ENCODE measurements around the gene KIAA1328. TPM values are rescaled to one million over a fixed set of nuclear protein-coding genes. Genes with fewer than 3 reads are reported as not detected.

The KIAA1328 gene
- total and polyA plus RNA-seq, 9 of the 15 experiments (the other 6 are each of a cell fraction or from before 2014, with no cell fraction given) = 4.0 to 8.6 (median 7.4) TPM

DNA sequence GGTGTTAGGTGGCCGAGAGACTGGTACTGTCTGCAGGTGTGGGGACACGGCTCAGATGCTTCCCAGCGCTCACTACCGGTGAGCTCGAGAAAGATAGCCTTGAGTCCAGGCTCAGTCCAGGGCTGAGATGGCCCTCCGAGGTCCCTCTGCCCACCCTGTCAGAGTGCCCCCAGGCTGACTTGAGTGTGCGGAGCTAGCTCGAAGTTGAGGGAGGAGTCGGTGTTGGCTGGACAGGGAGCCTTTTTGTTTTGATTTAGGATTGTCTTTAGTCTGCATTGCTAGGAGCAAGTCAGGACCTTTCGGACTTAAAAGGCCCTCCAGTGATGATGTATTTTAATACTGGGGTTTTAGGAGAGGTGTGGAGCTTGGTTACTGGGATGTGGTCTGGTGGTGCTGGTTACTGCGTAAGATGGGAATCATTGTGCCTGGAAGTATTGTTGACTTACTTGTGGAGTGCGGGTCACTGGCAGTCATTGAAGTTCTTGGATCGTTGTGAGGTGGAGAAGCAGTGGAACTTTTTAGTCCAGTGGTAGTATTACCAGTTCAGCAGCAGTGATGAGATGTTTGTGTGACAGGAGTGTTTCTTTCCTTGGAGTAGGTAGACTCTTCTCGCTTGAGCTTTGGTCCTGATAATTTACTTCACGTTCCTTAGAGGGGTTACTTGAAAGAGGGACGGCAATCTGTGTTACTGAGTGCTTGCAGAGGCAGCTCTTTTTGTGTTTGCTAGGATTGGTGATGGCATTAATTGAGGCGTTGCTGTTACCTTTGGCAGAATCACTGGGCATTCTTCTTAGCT is 633 bp downstream of the KIAA1328 start (continued):
- TF ChIP-seq ZNF445 (CRISPR knock-in tag; IDR thresholded peaks at IDR 0.05; ENCODE audit: low read depth) = no peak
- no peak for TF ChIP-seq CHD1 (IDR thresholded peaks at IDR 0.05; ENCODE audit: low read length)
- TF ChIP-seq KHSRP (IDR thresholded peaks at IDR 0.05) = no peak
- no peak for TF ChIP-seq SRSF1 (IDR thresholded peaks at IDR 0.05; ENCODE audit: low read depth, low read length)
- no peak for TF ChIP-seq BCL6 (CRISPR knock-in tag; IDR thresholded peaks at IDR 0.05)
- TF ChIP-seq NCOA6 (IDR thresholded peaks at IDR 0.05) = no peak
- TF ChIP-seq ZSCAN29 (IDR thresholded peaks at IDR 0.05) = no peak
- TF ChIP-seq BMI1 (IDR thresholded peaks at IDR 0.05; ENCODE audit: low read length) = no peak
- TF ChIP-seq NR1H2 (CRISPR knock-in tag; IDR thresholded peaks at IDR 0.05) = no peak
- TF ChIP-seq ZNF408 (CRISPR knock-in tag; IDR thresholded peaks at IDR 0.05; ENCODE audit: low read depth) = no peak
- TF ChIP-seq, protein P1, sequence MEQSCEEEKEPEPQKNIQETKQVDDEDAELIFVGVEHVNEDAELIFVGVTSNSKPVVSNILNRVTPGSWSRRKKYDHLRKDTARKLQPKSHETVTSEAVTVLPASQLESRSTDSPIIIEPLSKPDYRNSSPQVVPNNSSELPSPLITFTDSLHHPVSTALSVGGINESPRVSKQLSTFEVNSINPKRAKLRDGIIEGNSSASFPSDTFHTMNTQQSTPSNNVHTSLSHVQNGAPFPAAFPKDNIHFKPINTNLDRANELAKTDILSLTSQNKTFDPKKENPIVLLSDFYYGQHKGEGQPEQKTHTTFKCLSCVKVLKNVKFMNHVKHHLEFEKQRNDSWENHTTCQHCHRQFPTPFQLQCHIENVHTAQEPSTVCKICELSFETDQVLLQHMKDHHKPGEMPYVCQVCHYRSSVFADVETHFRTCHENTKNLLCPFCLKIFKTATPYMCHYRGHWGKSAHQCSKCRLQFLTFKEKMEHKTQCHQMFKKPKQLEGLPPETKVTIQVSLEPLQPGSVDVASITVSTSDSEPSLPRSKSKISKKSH (CRISPR knock-in tag; IDR thresholded peaks at IDR 0.05) = no peak
- TF ChIP-seq RBBP5 (IDR thresholded peaks at IDR 0.05; ENCODE audit: borderline replicate concordance, insufficient read depth, low read length, poor library complexity, severe bottlenecking) = peak; percentile 3
- TF ChIP-seq, protein P2, sequence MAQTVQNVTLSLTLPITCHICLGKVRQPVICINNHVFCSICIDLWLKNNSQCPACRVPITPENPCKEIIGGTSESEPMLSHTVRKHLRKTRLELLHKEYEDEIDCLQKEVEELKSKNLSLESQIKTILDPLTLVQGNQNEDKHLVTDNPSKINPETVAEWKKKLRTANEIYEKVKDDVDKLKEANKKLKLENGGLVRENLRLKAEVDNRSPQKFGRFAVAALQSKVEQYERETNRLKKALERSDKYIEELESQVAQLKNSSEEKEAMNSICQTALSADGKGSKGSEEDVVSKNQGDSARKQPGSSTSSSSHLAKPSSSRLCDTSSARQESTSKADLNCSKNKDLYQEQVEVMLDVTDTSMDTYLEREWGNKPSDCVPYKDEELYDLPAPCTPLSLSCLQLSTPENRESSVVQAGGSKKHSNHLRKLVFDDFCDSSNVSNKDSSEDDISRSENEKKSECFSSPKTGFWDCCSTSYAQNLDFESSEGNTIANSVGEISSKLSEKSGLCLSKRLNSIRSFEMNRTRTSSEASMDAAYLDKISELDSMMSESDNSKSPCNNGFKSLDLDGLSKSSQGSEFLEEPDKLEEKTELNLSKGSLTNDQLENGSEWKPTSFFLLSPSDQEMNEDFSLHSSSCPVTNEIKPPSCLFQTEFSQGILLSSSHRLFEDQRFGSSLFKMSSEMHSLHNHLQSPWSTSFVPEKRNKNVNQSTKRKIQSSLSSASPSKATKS (CRISPR knock-in tag; IDR thresholded peaks at IDR 0.05) = no peak
- no peak for TF ChIP-seq MCM5 (IDR thresholded peaks at IDR 0.05; ENCODE audit: low read depth)
- TF ChIP-seq SAFB (IDR thresholded peaks at IDR 0.05; ENCODE audit: borderline replicate concordance, low read depth, low read length) = no peak
- 0 out of 2 replicates have a peak, but pooled peaks have one; percentile 48 for TF ChIP-seq NR2F6 (CRISPR knock-in tag; IDR thresholded peaks at IDR 0.05)
- no peak for TF ChIP-seq NCOA4 (IDR thresholded peaks at IDR 0.05; ENCODE audit: partially characterized antibody)
- TF ChIP-seq, protein P3, sequence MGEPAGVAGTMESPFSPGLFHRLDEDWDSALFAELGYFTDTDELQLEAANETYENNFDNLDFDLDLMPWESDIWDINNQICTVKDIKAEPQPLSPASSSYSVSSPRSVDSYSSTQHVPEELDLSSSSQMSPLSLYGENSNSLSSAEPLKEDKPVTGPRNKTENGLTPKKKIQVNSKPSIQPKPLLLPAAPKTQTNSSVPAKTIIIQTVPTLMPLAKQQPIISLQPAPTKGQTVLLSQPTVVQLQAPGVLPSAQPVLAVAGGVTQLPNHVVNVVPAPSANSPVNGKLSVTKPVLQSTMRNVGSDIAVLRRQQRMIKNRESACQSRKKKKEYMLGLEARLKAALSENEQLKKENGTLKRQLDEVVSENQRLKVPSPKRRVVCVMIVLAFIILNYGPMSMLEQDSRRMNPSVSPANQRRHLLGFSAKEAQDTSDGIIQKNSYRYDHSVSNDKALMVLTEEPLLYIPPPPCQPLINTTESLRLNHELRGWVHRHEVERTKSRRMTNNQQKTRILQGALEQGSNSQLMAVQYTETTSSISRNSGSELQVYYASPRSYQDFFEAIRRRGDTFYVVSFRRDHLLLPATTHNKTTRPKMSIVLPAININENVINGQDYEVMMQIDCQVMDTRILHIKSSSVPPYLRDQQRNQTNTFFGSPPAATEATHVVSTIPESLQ (CRISPR knock-in tag; IDR thresholded peaks at IDR 0.05) = no peak
- TF ChIP-seq, protein P4, sequence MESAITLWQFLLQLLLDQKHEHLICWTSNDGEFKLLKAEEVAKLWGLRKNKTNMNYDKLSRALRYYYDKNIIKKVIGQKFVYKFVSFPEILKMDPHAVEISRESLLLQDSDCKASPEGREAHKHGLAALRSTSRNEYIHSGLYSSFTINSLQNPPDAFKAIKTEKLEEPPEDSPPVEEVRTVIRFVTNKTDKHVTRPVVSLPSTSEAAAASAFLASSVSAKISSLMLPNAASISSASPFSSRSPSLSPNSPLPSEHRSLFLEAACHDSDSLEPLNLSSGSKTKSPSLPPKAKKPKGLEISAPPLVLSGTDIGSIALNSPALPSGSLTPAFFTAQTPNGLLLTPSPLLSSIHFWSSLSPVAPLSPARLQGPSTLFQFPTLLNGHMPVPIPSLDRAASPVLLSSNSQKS (CRISPR knock-in tag; IDR thresholded peaks at IDR 0.05) = no peak
- no peak for TF ChIP-seq RHOXF2B (CRISPR knock-in tag; conservative IDR thresholded peaks at IDR 0.05)
- TF ChIP-seq, protein P5, sequence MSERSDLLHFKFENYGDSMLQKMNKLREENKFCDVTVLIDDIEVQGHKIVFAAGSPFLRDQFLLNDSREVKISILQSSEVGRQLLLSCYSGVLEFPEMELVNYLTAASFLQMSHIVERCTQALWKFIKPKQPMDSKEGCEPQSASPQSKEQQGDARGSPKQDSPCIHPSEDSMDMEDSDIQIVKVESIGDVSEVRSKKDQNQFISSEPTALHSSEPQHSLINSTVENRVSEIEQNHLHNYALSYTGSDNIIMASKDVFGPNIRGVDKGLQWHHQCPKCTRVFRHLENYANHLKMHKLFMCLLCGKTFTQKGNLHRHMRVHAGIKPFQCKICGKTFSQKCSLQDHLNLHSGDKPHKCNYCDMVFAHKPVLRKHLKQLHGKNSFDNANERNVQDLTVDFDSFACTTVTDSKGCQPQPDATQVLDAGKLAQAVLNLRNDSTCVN (CRISPR knock-in tag; IDR thresholded peaks at IDR 0.05) = no peak
- no peak for TF ChIP-seq HLTF (IDR thresholded peaks at IDR 0.05)
- no peak for TF ChIP-seq MEIS2 (IDR thresholded peaks at IDR 0.05; ENCODE audit: partially characterized antibody)

All from K562 (cell line).